VCaP (cell line): ENCODE results near the gene PLA2G4F.

Source experiments
- H3K27ac ChIP-seq: fragments of 450-650 bp; 2 replicates; pipeline ENCODE4 v1.5.1; 2017
- TF ChIP-seq, protein P1 (sequence below): fragments of 450-650 bp; conservative IDR thresholded peaks from 2 replicates; pipeline ENCODE4 v1.5.1; 2017; ENCODE audit warnings: mild to moderate bottlenecking, moderate library complexity

The PLA2G4F gene

DNA sequence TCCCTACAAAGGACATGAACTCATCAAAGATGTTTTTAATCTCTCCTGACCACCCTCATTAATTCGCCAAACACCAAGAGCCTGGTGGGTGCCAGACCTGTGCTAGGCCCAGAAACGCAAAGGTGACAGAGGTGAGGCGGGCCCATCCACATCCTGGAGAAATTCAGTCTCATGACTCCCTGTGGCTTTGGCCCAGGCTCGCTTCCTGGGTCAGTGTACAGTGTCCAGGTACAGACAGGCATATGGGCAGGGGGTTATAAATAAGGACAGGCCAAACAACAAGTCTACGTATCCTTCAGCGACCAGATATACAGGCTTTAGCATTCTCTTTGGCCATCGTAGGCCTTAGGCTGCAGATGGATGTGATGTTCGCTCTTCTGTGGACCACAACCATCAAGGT, 945 bp upstream of the PLA2G4F start:
- TF ChIP-seq, protein P1, sequence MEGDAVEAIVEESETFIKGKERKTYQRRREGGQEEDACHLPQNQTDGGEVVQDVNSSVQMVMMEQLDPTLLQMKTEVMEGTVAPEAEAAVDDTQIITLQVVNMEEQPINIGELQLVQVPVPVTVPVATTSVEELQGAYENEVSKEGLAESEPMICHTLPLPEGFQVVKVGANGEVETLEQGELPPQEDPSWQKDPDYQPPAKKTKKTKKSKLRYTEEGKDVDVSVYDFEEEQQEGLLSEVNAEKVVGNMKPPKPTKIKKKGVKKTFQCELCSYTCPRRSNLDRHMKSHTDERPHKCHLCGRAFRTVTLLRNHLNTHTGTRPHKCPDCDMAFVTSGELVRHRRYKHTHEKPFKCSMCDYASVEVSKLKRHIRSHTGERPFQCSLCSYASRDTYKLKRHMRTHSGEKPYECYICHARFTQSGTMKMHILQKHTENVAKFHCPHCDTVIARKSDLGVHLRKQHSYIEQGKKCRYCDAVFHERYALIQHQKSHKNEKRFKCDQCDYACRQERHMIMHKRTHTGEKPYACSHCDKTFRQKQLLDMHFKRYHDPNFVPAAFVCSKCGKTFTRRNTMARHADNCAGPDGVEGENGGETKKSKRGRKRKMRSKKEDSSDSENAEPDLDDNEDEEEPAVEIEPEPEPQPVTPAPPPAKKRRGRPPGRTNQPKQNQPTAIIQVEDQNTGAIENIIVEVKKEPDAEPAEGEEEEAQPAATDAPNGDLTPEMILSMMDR, result no peak
- peak overlapping the region; percentile 95 for H3K27ac ChIP-seq

DNA sequence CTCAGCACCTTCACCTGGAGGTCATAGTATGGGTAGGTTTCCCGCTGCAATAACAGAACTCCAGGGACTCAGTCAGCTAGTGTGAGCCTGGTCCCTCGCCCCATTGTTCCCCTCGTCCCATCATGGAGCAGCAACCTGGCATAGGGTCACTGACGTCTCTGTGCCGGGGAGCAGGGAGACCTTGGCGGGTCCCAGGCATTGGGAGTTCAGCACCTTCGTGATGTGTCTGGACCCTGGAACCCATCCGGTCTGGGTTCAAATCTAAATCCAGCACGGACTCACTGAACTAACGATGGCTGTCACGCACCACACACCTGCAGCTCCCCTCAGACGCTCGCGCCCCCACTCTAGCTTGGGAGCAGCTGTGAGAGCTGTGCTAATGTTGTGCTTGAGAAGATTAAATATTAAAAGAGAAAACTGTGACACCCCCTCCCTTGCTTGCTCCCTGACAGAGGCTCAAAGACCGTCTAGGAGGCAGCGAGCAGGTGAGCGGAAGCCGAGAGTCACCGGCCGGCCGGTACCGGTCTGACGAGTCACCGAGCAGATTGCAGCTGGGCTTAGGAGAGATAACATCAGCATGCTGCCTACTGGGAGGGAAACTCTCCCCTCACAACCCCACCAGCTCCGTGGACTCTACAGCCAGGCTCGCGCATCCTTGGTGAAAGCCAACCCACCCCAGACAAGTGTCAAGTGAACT, 742 bp downstream of the PLA2G4F start:
- TF ChIP-seq, protein P1, result no peak
- peak overlapping the region; percentile 95 for H3K27ac ChIP-seq

- H3K27ac ChIP-seq, result peak overlapping the region; percentile 95
- TF ChIP-seq, protein P1, result no peak
Observed at GRCh38 chr15:42154956-42155355, 1.5 kb downstream of the PLA2G4F start.

- H3K27ac ChIP-seq, result peak overlapping the region; percentile 95
Observed at GRCh38 chr15:42154212-42154941, 2.1 kb downstream of the PLA2G4F start.

GRCh38 chr15:42153874-42154211, 2.6 kb downstream of the PLA2G4F start:
- H3K27ac ChIP-seq, result no peak overlapping the region; the same call in 1 of the 2 replicates

More at GRCh38 chr15:42154212-42154941, 2.1 kb downstream of the PLA2G4F start:
- TF ChIP-seq, protein P1, result no peak

GRCh38 chr15:42152921-42153698, 3.3 kb downstream of the PLA2G4F start:
- TF ChIP-seq, protein P1, result no peak
- no peak overlapping the region for H3K27ac ChIP-seq

More at GRCh38 chr15:42153874-42154211, 2.6 kb downstream of the PLA2G4F start:
- TF ChIP-seq, protein P1, result no peak

GRCh38 chr15:42152196-42152920, 4.1 kb downstream of the PLA2G4F start:
- TF ChIP-seq, protein P1, result no peak
- H3K27ac ChIP-seq, result no peak overlapping the region
